NCI-H2227 (cell line): Measurements from ENCODE around the gene MBNL2.

Source experiments
- DNase-seq: peaks from one replicate; lab custom pipeline; 2025; ENCODE audit not compliant: unreplicated experiment; lab: John Stamatoyannopoulos, UW

MBNL2 gene

DNA sequence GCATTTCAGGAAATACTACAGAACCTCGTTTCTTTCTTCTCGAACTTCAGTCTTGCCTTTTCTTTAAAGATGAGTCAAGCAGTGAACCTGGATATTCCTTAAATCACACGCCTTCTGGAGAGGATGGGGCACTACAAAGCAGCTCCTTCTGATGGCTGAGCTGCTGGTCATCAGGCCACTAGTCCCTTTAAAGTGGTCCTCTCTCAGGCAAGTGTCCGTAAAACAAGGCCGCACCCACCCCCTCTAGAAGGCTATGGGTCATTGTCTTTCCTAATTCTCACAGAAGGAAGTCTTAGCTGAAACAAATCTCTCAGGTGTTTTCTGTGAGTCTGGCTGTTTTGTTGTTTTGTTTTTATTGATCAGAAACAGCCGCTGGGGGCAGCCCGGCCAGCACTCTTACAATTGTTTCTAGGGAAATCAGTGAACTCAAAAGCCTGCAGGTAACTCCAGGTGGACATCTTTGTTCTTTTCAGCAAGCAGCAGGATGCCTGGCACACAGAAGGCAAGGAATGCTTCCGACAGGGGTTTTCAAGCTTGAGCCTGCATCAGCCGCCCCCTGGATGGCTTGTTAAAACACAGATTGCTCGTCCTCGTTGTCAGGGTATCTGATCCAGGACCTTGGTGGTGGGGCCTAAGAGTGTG, 45.4 kb downstream of the MBNL2 start:
- DNase-seq, result no peak

- no peak for DNase-seq
These were observed 46.6 kb downstream of the MBNL2 start for GRCh38 chr13:97268772-97269171.

GRCh38 chr13:97269603-97270002, 47.5 kb downstream of the MBNL2 start:
- DNase-seq, result no peak

DNA sequence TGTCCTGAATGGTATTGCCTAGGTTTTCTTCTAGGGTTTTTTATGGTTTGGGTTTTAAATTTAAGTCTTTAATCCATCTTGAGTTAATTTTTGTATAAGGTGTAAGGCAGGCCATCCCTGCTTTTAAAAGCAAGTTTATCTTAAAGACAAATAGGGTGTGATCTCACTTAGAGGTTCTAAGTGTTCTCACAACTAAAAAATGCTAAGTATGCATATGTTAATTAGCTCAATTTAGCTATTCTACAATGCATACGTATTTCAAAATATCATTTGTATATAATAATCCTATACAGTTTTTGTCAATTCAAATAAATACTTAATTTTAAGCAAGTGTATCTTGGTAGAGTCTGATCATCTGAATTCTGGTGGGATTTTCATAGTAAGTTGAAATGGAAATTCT, 50.4 kb downstream of the MBNL2 start:
- DNase-seq, result no peak

GRCh38 chr13:97273341-97273831, 51.3 kb downstream of the MBNL2 start:
- no peak for DNase-seq

GRCh38 chr13:97274829-97275649, 52.9 kb downstream of the MBNL2 start:
- no peak for DNase-seq

DNA sequence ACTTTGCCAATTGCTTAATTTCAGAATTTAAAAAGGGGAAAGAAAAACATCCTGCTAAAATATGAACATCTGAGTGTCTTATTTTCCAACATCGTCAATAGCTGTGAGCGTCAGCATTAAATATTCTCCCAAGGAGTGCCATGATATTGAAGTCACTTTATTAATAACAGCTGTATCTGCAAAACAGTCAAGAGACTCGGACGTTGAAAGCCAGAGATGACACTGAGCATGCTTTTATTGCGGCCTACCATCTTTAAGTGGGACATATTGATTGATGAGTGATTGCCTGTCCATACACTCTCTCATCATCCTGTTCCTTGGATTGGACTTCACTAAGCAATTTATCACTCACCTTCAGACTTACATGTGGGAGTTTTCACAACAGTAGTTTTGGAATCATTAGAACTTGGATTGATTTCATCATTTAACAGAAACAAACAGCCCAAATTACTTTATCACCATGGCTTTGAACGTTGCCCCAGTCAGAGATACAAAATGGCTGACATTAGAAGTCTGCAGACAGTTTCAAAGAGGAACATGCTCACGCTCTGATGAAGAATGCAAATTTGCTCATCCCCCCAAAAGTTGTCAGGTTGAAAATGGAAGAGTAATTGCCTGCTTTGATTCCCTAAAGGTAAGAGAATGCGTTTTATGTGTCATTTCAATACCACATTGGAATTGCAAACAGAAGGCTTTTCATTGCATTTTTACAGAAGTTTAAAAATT, 53.8 kb downstream of the MBNL2 start:
- no peak for DNase-seq

DNA sequence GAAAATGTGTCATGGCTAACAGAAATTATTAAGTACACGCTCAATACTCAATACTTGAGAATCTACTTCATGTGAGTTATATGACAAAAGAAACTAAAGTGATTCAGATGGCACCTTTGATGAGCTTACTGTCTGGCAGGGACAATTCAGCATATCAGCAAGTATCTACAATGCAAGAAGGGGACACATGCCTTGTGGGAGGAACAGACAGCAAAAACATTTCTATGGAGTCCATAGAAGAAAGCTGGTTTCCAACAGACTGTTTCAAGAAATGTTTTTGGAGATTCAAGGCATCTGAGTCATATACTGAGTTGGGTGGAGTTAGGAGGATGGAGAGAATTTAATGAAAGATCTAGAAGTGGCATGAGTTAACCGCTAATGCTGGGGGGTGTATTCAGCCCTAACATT, 54.7 kb downstream of the MBNL2 start:
- no peak for DNase-seq

GRCh38 chr13:97278435-97279411, 56.6 kb downstream of the MBNL2 start:
- DNase-seq, result no peak

DNA sequence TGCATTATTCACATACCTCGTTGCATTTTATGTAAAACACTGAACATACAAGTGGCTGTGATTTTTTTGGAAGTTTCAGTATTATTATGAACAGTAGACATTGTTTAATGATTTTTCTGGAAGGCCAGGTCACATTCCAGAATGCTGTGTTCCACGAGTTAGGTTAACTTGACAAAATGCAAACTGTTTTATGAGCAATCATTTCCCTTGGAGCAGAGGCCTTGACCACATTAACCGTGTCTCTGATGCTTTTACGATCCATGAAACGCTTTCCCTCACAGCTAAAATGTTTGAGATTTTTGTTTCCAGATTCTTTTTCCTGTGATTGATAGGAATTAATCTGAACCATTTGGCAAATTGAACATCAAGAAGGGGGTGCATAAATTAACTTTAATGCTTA, 57.8 kb downstream of the MBNL2 start:
- no peak for DNase-seq

DNA sequence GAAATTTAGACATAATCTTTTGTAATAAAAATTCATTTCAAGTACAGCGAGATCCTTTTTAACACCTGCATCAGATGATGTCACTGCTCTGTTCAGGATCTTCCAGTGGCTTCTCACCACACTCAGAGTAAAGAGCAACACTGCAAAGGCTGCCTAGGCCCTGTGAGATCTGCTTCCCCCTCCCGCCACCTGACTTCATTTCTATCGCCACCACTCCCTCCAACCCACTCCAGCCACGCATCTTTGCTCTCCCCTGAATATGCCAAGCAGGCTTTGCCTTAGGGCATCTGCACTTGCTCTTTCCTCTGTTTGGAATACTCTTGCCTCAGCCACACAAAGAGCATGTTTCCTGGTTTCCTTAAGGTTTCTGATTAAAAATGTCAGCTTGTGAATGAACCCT, 58.3 kb downstream of the MBNL2 start:
- no peak for DNase-seq

DNA sequence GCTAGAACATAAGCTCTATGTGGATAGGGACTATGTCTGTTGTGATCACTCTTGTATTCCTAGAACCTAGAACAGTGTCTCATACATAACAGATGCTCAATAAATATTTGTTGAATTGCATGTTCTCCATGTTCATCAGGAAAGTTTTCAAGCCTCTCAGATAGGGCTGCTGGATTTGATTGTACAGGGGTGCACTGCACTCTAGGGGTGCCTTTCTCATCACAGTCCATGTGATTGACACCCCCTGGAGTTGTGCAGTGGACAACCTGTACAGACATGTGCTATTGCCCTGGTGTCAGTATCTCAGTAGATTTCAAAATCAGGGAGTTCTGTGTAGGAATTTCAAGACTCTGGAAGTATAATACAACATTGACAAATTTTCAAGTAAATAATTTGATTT, 58.9 kb downstream of the MBNL2 start:
- no peak for DNase-seq

- no peak for DNase-seq
These were observed 60.6 kb downstream of the MBNL2 start for GRCh38 chr13:97282705-97283104.

GRCh38 chr13:97283888-97284287, 61.8 kb downstream of the MBNL2 start:
- DNase-seq, result no peak

GRCh38 chr13:97284558-97284957, 62.4 kb downstream of the MBNL2 start:
- no peak for DNase-seq

- no peak for DNase-seq
These were observed 63.3 kb downstream of the MBNL2 start for GRCh38 chr13:97285221-97285955.

DNA sequence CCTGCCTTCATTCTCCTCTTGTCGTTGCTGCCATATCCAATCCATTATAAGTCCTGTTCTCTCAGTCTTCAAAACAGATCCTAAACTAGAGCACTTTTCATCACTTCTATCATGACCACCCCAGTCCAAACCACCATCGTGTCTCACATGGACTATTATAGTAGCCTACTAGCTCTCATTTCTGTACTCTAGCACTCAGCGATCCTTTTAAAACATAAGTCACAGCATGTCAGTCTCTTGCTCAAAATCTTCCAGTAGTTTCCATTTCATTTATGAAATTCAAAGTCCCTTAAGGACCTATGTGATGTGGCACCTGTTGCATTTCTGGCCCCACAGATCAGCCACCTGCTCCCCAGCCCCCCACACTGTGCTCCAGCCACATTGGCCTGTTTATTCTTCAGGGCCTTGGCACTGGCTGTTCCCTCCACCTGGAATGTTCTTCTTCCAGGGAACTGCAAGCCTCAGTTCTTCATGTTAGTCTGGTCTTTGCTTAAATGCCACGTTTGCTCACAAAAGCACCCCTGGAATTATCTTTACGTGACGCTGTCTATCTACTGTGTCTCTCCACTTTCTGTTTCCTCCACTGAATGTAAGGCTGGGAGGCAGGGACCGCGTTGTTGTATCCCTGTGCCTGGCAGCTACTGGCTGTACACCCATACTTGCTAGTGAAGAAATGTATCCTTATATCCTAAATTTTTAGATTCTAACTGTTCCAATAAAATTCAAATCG, 64.3 kb downstream of the MBNL2 start:
- no peak for DNase-seq

DNA sequence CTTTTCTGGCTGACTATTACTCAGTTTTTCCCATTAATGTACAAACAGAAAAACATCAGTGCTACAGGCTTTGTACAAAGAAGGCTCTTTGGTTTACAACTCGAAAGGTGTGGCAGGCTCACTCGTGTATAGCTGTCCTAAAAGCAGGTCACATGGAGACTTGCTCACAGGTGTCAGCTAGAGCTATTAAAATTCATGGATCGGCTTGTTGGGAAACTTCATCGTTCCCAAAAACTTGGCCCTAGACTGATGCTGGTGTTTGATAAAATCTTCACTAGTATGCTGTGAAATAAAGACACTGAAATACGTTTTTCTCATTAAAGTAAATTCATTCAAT, 64.9 kb downstream of the MBNL2 start:
- DNase-seq, result no peak

GRCh38 chr13:97288486-97288900, 66.4 kb downstream of the MBNL2 start:
- DNase-seq, result no peak
